Caco-2 (cell line): ENCODE results near the gene PSORS1C2. TPM values are rescaled to one million over a fixed set of nuclear protein-coding genes. Genes with fewer than 3 reads are reported as not detected.

Experiments used
- BruUV-seq: library from RNA; stranded (reverse); fragments of 400-500 nt; replicated peaks from 2 replicates; lab custom pipeline; 2021; lab: Mats Ljungman, UMichigan
- CTCF ChIA-PET: fragments of 300-600 bp; sonication (Branson Sonifier 250); formaldehyde crosslinking; loops from one replicate; lab custom pipeline; 2022; ENCODE audit warnings: antibody characterized with exemption; lab: Charles Lee
- POLR2A ChIA-PET: fragments of 300-600 bp; sonication (Branson Sonifier 250); formaldehyde crosslinking; loops from one replicate; lab custom pipeline; 2022; ENCODE audit warnings: antibody characterized with exemption; lab: Charles Lee
- DNase-seq, 2 experiments: peaks; one replicate each; pipeline versions ENCODE4 v3.0.0 to v3.0.0-alpha.2; 2020 to 2022
- H3K27me3 ChIP-seq: replicated peaks from 2 replicates; pipeline ENCODE4 v1.6.0; 2011; ENCODE audit warnings: low read length; ENCODE audit not compliant: control insufficient read depth, insufficient read depth
- H3K36me3 ChIP-seq: 2 replicates; pipeline ENCODE4 v1.5.1; 2011; ENCODE audit warnings: low read length; ENCODE audit not compliant: control insufficient read depth, insufficient read depth
- H3K4me1 ChIP-seq: fragments of 250-450 bp; sonication (Bioruptor Pico); 2 replicates; pipeline ENCODE4 v1.5.1; 2020; ENCODE audit warnings: mild to moderate bottlenecking
- H3K4me3 ChIP-seq: 2 replicates; pipeline ENCODE4 v1.5.1; 2011; ENCODE audit warnings: low read depth, mild to moderate bottlenecking, control low read depth, low read length
- H3K9me3 ChIP-seq: fragments of 250-450 bp; sonication (Bioruptor Pico); 2 replicates; pipeline ENCODE4 v1.5.1; 2020; ENCODE audit warnings: mild to moderate bottlenecking, moderate library complexity
- H3K27ac Mint-ChIP-seq: one replicate; pipeline ENCODE4 v1.8.0; 2022; ENCODE audit warnings: mixed read lengths; ENCODE audit not compliant: unreplicated experiment
- H3K27me3 Mint-ChIP-seq: one replicate; pipeline ENCODE4 v1.8.0; 2022; ENCODE audit warnings: mixed read lengths; ENCODE audit not compliant: insufficient read depth, unreplicated experiment
- H3K36me3 Mint-ChIP-seq: one replicate; pipeline ENCODE4 v1.8.0; 2022; ENCODE audit warnings: mild to moderate bottlenecking, mixed read lengths; ENCODE audit not compliant: insufficient read depth, unreplicated experiment
- H3K4me1 Mint-ChIP-seq: one replicate; pipeline ENCODE4 v1.8.0; 2022; ENCODE audit warnings: low read depth, mixed read lengths; ENCODE audit not compliant: unreplicated experiment
- H3K4me3 Mint-ChIP-seq: one replicate; pipeline ENCODE4 v1.8.0; 2022; ENCODE audit warnings: mild to moderate bottlenecking, moderate library complexity, mixed read lengths; ENCODE audit not compliant: unreplicated experiment
- H3K9me3 Mint-ChIP-seq: one replicate; pipeline ENCODE4 v1.8.0; 2022; ENCODE audit warnings: mixed read lengths; ENCODE audit not compliant: unreplicated experiment
- CTCF ChIP-seq, 2 experiments: fragments of 200-600 bp in 1 of 2; IDR thresholded peaks; 1 replicate in 1 of 2; 2 replicates in 1 of 2; pipeline versions ENCODE4 v1.5.1 to v1.8.0; 2011 to 2022; ENCODE audit warnings: antibody characterized with exemption in 1 of 2, control low read depth in 1 of 2, inconsistent platforms in 1 of 2, low read depth in 1 of 2, low read length in 1 of 2, mild to moderate bottlenecking in 1 of 2, moderate library complexity in 1 of 2; ENCODE audit not compliant: insufficient read depth in 1 of 2, severe bottlenecking in 1 of 2, unreplicated experiment in 1 of 2
- intact Hi-C: fragments of 100-400 bp; cut with micrococcal nuclease; formaldehyde crosslinking; loops from one replicate; pipeline ENCODE4 v1.10.0; 2022; ENCODE audit not compliant: unreplicated experiment
- total RNA-seq: library from RNA; stranded (reverse); gene quantifications from 2 replicates; pipeline ENCODE4 v1.2.3, GENCODE V29; 2022

Gene PSORS1C2
- total RNA-seq, 1 experiment from 2014 or later = not detected

GRCh38 chr6:31090275-31090972 is 48.4 kb downstream of the PSORS1C2 start:
- H3K4me1 ChIP-seq = peaks cover 26% of the 10 kb centered on the region

More at GRCh38 chr6:31090275-31090972, 48.4 kb downstream of the PSORS1C2 start:
- Mint-ChIP-seq H3K4me3 (no peak overlapping the region), H3K4me1 (peaks cover 19% of the 10 kb centered on the region), H3K27ac (no peak overlapping the region), H3K27me3 (no peaks in the 10 kb centered on the region), H3K9me3 (no peaks in the 10 kb centered on the region), H3K36me3 (no peaks in the 10 kb centered on the region)
- intact Hi-C loops = no loop called here
- TF ChIP-seq CTCF (IDR thresholded peaks at IDR 0.05; ENCODE audit: insufficient read depth in 1 of 2, low read depth in 1 of 2, low read length in 1 of 2, severe bottlenecking in 1 of 2, unreplicated experiment in 1 of 2) = no peak
- BruUV-seq = no TSS peak
- no peaks in the 10 kb centered on the region for H3K36me3 ChIP-seq
- POLR2A ChIA-PET = no interaction called here
- H3K4me3 ChIP-seq = no peak overlapping the region
- DNase-seq = no peak
- H3K27me3 ChIP-seq = no peaks in the 10 kb centered on the region
- CTCF ChIA-PET = interaction anchor here (0.8 kb wide), 1 partner anchor 11 kb away, joined by 3 read pairs; no protein-coding TSS in a partner anchor
- no peaks in the 10 kb centered on the region for H3K9me3 ChIP-seq

Other genes starting within 250 kb of the PSORS1C2 start
- 40.6 and 43.6 TPM in 2 replicates for gene GTF2H4, start 230.9 kb downstream of the PSORS1C2 start, total RNA-seq
- 32.1 and 37.5 TPM in 2 replicates for gene VARS2, start 224.8 kb downstream of the PSORS1C2 start, total RNA-seq
- 6.6 and 9.6 TPM in 2 replicates for gene SFTA2, start 206.9 kb downstream of the PSORS1C2 start, total RNA-seq
- 0.16 TPM in 1 of 2 replicates, not detected in the other for gene MUCL3, start 198.1 kb downstream of the PSORS1C2 start, total RNA-seq
- not detected in 2 replicates for gene MUC21, start 155.3 kb downstream of the PSORS1C2 start, total RNA-seq
- not detected in 2 replicates for gene MUC22, start 128.6 kb downstream of the PSORS1C2 start, total RNA-seq
- not detected in 2 replicates for gene C6orf15, start 26.5 kb downstream of the PSORS1C2 start, total RNA-seq
- 0.75 and 0.88 TPM in 2 replicates for gene PSORS1C1, start 24.3 kb downstream of the PSORS1C2 start, total RNA-seq
- gene CDSN, start 18.6 kb downstream of the PSORS1C2 start, total RNA-seq = not detected in 2 replicates
- 37.7 and 43.2 TPM in 2 replicates for gene CCHCR1, start 18.7 kb upstream of the PSORS1C2 start, total RNA-seq
- gene TCF19, start 19.5 kb upstream of the PSORS1C2 start, total RNA-seq = 19.3 and 20.3 TPM in 2 replicates
- not detected in 2 replicates for gene POU5F1, start 31.6 kb upstream of the PSORS1C2 start, total RNA-seq
- gene HLA-C, start 133.0 kb upstream of the PSORS1C2 start, total RNA-seq = 143 and 149 TPM in 2 replicates
- 40.9 and 41.9 TPM in 2 replicates for gene HLA-B, start 218.1 kb upstream of the PSORS1C2 start, total RNA-seq